Hematopoietic multipotent progenitor cell treated with erythropoietin and hydrocortisone succinate and interleukin-3 and kit ligand, for 4 days (in vitro differentiated cells): ENCODE measurements around the gene ANGPT4.

Experiments used
- DNase-seq: peaks from one replicate; pipeline ENCODE4 v3.0.0-alpha.2; 2015

ANGPT4 gene

GRCh38 chr20:822651-823573 is 93.2 kb downstream of the ANGPT4 start:
- no peak for DNase-seq

DNA sequence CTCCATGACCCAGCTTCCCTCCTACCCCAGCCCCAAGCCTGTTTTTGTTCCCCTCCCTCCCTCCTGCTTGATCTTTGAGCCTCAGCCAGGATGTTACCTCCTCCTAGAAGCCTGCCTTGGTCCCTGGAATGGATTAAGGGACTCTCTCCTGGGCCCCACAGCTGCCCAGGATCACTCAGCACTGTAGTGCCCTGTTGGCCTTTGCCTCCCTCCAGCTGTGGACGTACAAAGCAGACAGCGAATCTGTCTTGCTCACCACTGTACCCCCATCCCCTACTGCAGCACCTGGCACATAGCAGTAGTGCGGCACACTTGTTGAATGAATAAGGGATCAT is 94.4 kb downstream of the ANGPT4 start:
- DNase-seq: no peak

DNA sequence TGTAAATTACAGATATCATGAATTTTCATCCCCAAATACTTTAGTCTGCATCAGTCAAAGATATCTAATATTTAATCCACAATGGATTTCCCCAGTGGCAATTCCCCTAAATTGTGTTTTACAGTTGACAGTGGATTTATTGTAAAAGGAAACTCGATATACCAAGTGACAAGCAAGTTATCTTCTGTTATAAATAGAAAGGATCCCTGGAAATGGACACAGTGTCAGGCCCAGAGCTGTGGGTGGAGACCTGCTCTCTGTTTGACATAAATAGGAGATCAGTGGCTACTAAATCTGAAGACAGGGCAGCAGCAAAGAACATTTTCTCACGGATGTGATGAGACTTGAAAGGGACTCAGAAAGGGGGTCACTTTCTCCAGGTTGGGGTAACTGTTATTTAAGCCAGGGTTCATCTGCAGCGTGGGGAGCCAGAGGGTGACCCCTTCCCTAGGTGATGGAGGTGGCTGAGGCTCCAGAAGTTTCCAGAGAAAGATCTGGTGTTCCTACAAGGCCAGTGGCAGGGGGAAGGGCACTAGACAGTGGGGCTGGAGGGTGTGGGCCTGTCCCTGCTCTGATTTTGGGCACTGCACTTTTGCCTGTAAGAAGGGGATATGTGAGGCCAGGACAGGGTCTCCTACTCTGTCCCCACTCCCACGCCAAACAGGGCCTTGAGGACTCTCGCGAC is 94.9 kb downstream of the ANGPT4 start:
- no peak for DNase-seq

GRCh38 chr20:820323-820953 is 95.7 kb downstream of the ANGPT4 start:
- DNase-seq: no peak
